Measurements from ENCODE around the gene MERTK.
A peak's percentile ranks its signal among the peaks of the same experiment; 100 is the strongest.
"Not testable (repeated sequence)": the region's sequence is repeated elsewhere in the genome, so short reads cannot be mapped to it uniquely, and the experiment has no call there.

Gene MERTK

GRCh38 chr2:112032689-112033465 is 134.5 kb downstream of the MERTK start:
- H3K27ac ChIP-seq = peak overlapping the region; percentile 58
- peak; percentile 51 for DNase-seq (ENCODE audit: low read depth, low spot score)

DNA sequence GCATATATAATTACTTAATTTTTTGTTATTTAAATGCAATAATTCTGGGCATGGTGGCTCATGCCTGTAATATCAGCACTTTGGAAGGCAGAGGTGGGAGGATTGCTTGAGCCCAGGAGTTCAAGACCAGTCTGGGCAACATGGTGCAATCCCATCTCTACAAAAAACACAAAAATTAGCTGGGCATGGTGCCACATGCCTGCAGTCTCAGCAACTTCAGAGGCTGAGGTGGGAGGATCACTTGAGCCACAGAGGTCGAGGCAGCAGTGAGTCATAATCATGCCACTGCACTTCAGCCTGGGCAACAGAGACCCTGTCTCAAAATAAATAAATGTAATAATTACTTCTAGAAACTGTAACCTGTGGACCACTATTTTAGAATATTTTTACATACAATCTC is 135.2 kb downstream of the MERTK start:
- no peak for DNase-seq (ENCODE audit: low read depth, low spot score)
- H3K27ac ChIP-seq = peak overlapping the region; percentile 58

- no peak for DNase-seq (ENCODE audit: low read depth, low spot score)
- no peak overlapping the region for H3K27ac ChIP-seq
Observed at GRCh38 chr2:112034924-112035323, 136.5 kb downstream of the MERTK start.

- no peak for DNase-seq (ENCODE audit: low read depth, low spot score)
- no peak overlapping the region for H3K27ac ChIP-seq
Observed at GRCh38 chr2:112035786-112036185, 137.4 kb downstream of the MERTK start.

DNA sequence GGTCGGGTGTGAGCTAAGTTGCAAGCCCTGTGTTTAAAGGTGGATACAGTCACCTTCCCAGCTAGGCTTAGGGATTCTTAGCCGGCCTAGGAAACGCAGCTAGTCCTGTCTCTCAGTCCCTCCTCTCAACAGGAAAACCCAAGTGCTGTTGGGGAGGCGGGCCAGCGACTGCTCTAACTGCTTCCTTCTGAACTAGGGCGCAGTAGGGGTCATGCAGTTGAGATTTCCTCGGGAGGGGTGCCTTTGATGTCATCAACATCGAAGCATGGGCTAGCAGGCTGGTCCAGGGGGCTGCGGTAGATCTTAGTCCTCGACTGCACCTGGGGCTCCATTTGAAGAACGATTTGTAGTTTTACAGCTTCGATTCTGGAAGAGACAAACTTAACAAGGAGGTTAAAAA is 141.1 kb downstream of the MERTK start:
- not testable (repeated sequence) for H3K27ac ChIP-seq; DNase-seq (ENCODE audit: low read depth, low spot score)

DNA sequence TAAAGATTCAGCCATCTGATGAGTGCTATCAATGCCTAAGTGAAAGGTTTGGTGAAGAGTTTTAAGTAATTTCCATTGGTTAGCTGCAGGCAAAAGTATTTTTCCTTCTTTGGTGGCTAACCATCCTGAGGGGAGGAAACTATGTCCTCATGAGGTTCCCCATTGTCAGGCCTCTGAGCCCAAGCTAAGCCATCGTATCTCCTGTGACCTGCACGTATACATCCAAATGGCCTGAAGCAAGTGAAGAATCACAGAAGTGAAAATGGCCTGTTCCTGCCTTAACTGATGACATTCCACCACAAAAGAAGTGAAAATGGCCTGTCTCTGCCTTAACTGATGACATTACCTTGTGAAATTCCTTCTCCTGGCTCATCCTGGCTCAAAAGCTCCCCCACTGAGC is 141.7 kb downstream of the MERTK start:
- not testable (repeated sequence) for DNase-seq (ENCODE audit: low read depth, low spot score); H3K27ac ChIP-seq

DNA sequence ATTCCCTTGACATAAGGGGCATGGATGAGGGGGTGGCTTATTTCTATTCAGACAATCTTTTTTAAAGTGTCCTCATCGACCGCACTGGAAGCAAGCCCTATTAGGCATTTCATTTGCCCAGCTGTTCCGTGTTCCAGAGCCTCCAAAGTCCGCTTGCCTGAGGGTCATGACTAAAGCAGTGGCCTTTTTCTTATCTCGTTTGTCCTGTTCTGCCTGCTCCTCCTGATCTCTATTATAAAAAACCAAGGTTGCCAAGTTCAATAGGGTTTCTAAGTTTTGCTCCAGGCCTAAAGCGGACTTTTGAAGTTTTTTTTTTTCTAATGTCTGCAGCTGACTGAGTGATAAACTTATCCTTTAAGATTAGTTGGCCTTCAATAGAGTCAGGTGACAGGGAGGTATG is 143.1 kb downstream of the MERTK start:
- not testable (repeated sequence) for DNase-seq (ENCODE audit: low read depth, low spot score); H3K27ac ChIP-seq

DNA sequence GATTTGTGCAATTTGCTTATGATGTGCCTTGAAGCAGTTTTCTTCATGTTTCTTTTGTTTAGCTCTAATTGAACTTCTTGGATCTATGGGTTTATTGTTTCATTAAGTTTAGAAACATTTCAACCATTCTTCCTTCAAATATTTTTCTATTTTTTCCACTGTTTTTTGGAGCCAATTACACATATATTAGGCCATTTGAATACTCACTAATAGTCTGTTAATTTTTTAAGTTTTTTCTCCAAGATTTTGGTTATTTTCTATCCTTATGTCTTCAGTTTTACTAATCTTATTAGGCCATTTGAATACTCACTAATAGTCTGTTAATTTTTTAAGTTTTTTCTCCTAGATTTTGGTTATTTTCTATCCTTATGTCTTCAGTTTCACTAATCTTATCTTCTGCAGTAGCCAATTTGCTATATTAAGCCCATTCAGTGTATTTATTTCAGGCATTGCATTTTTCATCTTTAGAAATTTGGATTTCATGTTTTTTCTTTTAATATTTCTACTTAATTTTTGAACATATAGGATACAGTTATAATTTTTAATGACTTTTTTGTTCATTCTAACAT is 147.1 kb downstream of the MERTK start:
- H3K27ac ChIP-seq = no peak overlapping the region
- no peak for DNase-seq (ENCODE audit: low read depth, low spot score)

- DNase-seq (ENCODE audit: low read depth, low spot score) = no peak
- H3K27ac ChIP-seq = no peak overlapping the region
Observed at GRCh38 chr2:112046231-112046630, 147.8 kb downstream of the MERTK start.

- DNase-seq (ENCODE audit: low read depth, low spot score) = no peak
Observed at GRCh38 chr2:112047537-112048235, 149.3 kb downstream of the MERTK start.

DNA sequence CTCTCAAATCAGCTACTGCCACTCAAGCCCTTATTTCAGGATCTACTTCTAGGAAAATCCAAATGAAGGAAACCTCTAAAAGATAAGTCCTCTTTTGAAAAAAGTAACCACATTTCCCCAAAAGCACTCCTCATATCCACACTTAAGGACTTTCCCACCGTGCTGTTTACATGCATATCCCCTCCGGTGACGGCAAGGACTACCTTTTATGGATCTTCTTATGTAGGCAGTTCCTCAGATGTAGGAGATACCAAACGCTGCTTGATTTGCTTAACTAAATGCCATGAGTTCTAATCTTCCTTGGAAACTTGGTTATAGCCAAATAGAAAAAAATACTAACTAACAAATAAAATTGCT is 149.8 kb downstream of the MERTK start:
- no peak for DNase-seq (ENCODE audit: low read depth, low spot score)
- H3K27ac ChIP-seq = no peak overlapping the region

More at GRCh38 chr2:112047537-112048235, 149.3 kb downstream of the MERTK start:
- H3K27ac ChIP-seq = no peak overlapping the region

DNA sequence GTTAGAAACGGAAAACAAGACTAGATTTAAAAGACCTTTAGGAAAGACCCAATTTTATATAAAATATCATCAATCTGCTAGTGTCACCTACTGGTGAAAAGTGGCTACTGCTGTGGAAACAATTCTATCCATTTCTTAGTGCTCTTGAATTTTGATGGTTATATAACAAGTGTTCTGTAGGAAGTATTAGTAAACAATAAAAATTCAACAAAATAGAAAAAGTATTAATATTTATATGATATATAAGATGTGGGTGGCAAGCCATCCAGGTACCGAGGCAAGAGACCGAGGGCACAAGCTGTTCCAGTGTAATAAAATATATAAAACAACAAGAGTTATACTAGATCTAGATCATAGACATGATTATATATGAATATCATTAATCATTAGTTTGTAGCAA is 150.5 kb downstream of the MERTK start:
- DNase-seq (ENCODE audit: low read depth, low spot score) = no peak
- no peak overlapping the region for H3K27ac ChIP-seq

DNA sequence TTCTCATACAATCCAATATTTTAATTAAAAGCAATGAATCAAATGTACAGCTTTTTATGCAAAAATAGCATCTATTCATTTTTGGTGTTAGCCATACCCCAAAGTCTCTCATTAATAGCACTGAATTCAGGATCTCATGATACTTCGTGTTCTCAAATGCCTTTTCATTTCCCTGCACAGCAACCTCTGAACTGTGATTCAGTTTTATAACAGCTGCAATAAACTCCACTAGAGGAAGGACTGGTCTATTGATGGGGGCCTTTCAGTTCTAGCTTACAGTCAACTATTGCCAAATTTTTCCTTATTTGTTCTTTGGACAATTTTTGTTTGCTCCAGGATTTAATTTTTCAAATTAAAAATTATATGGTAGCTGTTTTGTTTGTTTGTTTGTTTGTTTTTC is 151.9 kb downstream of the MERTK start:
- H3K27ac ChIP-seq = no peak overlapping the region
- DNase-seq (ENCODE audit: low read depth, low spot score) = no peak

DNA sequence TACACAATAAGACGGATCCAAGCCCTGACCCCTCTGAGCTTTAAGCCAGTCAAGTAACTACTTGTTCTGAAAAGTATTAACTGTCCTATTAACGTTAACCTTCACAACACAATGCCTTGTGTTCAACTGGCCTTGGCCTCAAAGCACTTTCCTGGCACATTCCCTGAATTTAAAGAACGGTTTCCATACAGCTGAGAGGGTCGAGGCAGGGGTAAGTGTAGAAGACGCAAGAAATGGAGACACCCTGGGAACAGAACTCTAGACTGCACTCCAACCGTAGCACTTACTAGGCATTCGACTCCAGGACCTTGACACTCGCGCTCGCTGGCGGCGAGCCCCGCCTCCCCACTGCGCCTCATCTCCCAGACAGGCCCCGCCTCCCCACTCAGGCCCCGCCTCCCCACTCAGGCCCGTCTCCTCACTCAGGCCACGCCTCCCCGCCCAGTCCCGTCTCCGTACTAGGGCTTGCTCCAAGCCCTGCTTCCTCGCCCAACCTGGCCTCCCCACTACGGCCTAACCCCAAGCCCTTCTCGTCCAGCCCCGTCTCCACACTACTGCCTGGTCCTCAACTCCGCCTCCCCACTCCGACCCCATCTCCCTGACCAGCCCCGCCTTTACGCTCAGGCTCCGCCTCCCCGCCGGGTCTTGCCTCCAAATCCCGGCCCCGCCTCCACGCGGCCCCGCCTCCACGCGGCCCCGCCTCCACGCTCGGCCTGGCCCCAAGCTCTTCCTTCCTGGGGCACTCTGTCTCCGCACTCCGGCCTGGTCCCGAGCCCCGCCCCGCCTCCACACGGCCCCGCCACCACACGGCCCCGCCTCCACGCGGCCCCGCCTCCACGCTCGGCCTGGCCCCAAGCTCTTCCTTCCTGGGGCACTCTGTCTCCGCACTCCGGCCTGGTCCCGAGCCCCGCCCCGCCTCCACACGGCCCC is 155.8 kb downstream of the MERTK start:
- H3K27ac ChIP-seq = peak overlapping the region; percentile 72
- DNase-seq (ENCODE audit: low read depth, low spot score) = peak; percentile 56

DNA sequence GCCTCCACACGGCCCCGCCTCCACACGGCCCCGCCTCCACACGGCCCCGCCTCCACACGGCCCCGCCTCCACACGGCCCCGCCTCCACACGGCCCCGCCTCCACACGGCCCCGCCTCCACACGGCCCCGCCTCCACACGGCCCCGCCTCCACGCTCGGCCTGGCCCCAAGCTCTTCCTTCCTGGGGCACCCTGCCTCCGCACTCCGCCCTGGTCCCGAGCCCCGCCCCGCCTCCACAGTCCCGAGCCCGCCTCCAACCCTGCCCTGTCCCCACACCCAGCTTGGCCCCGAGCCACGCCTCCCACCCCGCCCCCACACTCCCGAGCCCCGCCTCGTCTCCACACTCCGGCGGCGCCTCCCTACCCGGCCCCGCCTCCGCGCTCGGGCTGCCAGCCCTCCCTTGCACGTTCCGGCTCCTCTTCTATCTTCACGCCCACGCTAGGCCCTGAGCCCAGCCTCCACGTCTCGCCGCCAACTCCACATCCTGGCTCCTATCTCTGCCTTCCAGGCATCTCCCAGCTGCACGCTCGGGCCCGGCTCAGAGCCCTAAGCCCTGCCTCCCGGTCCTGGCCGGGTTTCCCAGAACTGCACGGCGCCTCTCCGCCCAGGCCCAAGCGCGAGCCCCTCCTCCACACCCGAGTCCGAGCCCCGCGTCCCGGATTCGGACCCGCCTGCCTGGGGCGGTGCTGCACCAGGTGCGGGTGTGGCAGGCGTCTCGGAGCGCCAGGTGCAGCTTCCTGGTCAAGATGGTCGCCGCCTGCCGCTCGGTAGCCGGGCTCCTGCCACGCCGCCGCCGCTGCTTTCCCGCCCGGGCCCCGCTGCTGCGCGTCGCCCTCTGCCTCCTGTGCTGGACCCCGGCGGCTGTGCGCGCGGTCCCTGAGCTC is 156.7 kb downstream of the MERTK start, which contains the start of gene TMEM87B:
Gene TMEM87B, plus strand, starts transcription at position 423 of the 883 bp plus-strand sequence. Its CDS starts 323 bp downstream, at position 746.
- DNase-seq (ENCODE audit: low read depth, low spot score) = peak; percentile 81
- H3K27ac ChIP-seq = peak within 1 kb of the TSS; percentile 96

GRCh38 chr2:112055730-112056625 is 157.6 kb downstream of the MERTK start:
- no peak for DNase-seq (ENCODE audit: low read depth, low spot score)
- H3K27ac ChIP-seq = peak overlapping the region; percentile 96

GRCh38 chr2:112056626-112056987 is 158.2 kb downstream of the MERTK start:
- H3K27ac ChIP-seq = peak overlapping the region; percentile 96
- DNase-seq (ENCODE audit: low read depth, low spot score) = no peak

GRCh38 chr2:112059671-112060070 is 161.3 kb downstream of the MERTK start:
- no peak overlapping the region for H3K27ac ChIP-seq
- no peak for DNase-seq (ENCODE audit: low read depth, low spot score)

Measured in epithelial cell of prostate (primary cell).